Thyroid gland (tissue), 4 donors: ENCODE results near the gene LMOD1.

Experiments used
- POLR2A ChIP-seq, 2 donors: fragments of 450-650 bp; IDR thresholded peaks; one replicate each; pipeline ENCODE4 v1.6.1; 2017; ENCODE audit warnings: antibody characterized with exemption in 2 of 2, mild to moderate bottlenecking in 2 of 2, moderate library complexity in 1 of 2
- TF ChIP-seq, protein P1 (sequence below), 6 experiments: fragments of 200-600 bp in 3 of 6; fragments of 450-650 bp in 3 of 6; sonication (generic) in 3 of 6; IDR thresholded peaks; one replicate each; pipeline ENCODE4 v1.5.1; 2016 to 2019; ENCODE audit warnings: antibody characterized with exemption in 6 of 6, mild to moderate bottlenecking in 2 of 6, inconsistent platforms in 1 of 6, moderate library complexity in 1 of 6

DNA sequence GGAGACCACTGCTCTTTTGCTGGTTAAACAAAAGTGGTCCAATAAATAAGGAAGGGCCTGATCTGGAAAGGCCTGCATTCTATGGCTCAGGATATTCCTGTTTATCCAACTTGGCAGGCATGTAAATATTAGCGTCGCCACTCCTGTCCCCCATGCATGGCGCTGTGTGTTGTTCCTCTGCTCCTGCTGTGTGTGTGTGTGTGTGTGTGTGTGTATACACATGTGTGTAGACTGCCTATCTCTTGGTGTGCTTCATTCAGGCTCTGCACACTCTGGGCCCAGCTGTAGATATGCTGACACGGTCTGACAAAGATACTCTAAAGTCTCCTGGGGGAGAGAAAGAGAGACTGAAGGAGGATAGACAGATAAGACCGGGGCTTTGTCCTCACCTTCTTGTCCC is 6.8 kb downstream of the LMOD1 start:
- TF ChIP-seq POLR2A (IDR thresholded peaks at IDR 0.05) = no peak
- TF ChIP-seq, protein P1, sequence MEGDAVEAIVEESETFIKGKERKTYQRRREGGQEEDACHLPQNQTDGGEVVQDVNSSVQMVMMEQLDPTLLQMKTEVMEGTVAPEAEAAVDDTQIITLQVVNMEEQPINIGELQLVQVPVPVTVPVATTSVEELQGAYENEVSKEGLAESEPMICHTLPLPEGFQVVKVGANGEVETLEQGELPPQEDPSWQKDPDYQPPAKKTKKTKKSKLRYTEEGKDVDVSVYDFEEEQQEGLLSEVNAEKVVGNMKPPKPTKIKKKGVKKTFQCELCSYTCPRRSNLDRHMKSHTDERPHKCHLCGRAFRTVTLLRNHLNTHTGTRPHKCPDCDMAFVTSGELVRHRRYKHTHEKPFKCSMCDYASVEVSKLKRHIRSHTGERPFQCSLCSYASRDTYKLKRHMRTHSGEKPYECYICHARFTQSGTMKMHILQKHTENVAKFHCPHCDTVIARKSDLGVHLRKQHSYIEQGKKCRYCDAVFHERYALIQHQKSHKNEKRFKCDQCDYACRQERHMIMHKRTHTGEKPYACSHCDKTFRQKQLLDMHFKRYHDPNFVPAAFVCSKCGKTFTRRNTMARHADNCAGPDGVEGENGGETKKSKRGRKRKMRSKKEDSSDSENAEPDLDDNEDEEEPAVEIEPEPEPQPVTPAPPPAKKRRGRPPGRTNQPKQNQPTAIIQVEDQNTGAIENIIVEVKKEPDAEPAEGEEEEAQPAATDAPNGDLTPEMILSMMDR (IDR thresholded peaks at IDR 0.05) = no peak
